Thyroid gland (tissue), 4 donors: ENCODE data around the gene HAPLN1. TPM values are rescaled to one million over a fixed set of nuclear protein-coding genes. Genes with fewer than 3 reads are reported as not detected.

Source experiments
- DNase-seq, 2 donors: peaks; one replicate each; pipeline ENCODE4 v3.0.0-alpha.2; 2019
- H3K27ac ChIP-seq, 3 donors: fragments of 200-600 bp; sonication (generic); 1 replicate in 2 of 3; 2 replicates in 1 of 3; pipeline ENCODE4 v1.5.1; 2016 to 2019; ENCODE audit warnings: mild to moderate bottlenecking in 1 of 3, moderate library complexity in 1 of 3
- H3K27me3 ChIP-seq: fragments of 200-600 bp; sonication (generic); one replicate; pipeline ENCODE4 v1.5.1; 2019
- H3K36me3 ChIP-seq, 2 donors: fragments of 200-600 bp; sonication (generic); one replicate each; pipeline ENCODE4 v1.5.1; 2016 to 2019
- H3K4me1 ChIP-seq, 2 donors: fragments of 200-600 bp; sonication (generic); one replicate each; pipeline ENCODE4 v1.5.1; 2017 to 2019
- H3K4me3 ChIP-seq, 3 donors: fragments of 200-600 bp; sonication (generic); replicated peaks in 1 of 3; 1 replicate in 2 of 3; 2 replicates in 1 of 3; pipeline ENCODE4 v1.5.1; 2016; ENCODE audit warnings: mild to moderate bottlenecking in 1 of 3
- H3K9me3 ChIP-seq: fragments of 200-600 bp; sonication (generic); one replicate; pipeline ENCODE4 v1.5.1; 2017
- POLR2A ChIP-seq, 2 donors: fragments of 450-650 bp; IDR thresholded peaks; one replicate each; pipeline ENCODE4 v1.6.1; 2017; ENCODE audit warnings: antibody characterized with exemption in 2 of 2, mild to moderate bottlenecking in 2 of 2, moderate library complexity in 1 of 2
- WGBS, 2 donors: methylation state at CpG; one replicate each; pipeline ENCODE4 v1.1.5; 2017; 5-methylcytosine and 5-hydroxymethylcytosine counted together
- intact Hi-C: fragments of 100-400 bp; cut with DNase I; formaldehyde crosslinking; loops from one replicate; pipeline ENCODE4 v1.15.1; 2023
- total RNA-seq, 4 donors: library from RNA; depleted of rRNA; stranded (reverse); fragments of >200 nt; gene quantifications; one replicate each; pipeline ENCODE4 v1.2.3, GENCODE V29; 2016
- TF ChIP-seq, protein P1 (sequence below), 6 experiments: fragments of 200-600 bp in 3 of 6; fragments of 450-650 bp in 3 of 6; sonication (generic) in 3 of 6; IDR thresholded peaks; one replicate each; pipeline ENCODE4 v1.5.1; 2016 to 2019; ENCODE audit warnings: antibody characterized with exemption in 6 of 6, mild to moderate bottlenecking in 2 of 6, inconsistent platforms in 1 of 6, moderate library complexity in 1 of 6

Gene HAPLN1
- total RNA-seq, 4 donors from 2014 or later = not detected

DNA sequence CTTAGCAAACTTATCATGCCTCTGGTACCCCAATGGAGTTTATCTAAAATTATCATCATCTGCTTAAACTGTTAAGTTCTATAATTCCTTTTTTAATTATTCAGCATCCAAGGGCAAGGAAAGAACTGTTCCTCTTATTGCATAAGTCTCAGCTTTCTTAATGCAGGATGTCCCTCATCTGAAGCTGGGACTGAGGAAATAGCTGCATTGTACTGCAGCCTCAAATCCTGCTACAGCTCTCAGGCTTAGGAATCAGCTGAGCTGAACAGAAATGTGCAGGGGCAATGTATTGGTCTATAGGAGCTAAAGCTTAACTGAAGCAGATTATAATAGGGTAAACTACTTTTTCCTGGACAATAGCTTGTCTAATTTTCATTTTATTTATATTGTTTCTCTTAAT is 48.0 kb downstream of the HAPLN1 start:
- Histone ChIP-seq H3K36me3 (no peaks in the 10 kb centered on the region), H3K27me3 (no peaks in the 10 kb centered on the region), H3K9me3 (no peaks in the 10 kb centered on the region), H3K4me3 (no peak overlapping the region), H3K4me1 (no peaks in the 10 kb centered on the region), H3K27ac (no peak overlapping the region)
- no peak for TF ChIP-seq POLR2A (IDR thresholded peaks at IDR 0.05)
- TF ChIP-seq, protein P1, sequence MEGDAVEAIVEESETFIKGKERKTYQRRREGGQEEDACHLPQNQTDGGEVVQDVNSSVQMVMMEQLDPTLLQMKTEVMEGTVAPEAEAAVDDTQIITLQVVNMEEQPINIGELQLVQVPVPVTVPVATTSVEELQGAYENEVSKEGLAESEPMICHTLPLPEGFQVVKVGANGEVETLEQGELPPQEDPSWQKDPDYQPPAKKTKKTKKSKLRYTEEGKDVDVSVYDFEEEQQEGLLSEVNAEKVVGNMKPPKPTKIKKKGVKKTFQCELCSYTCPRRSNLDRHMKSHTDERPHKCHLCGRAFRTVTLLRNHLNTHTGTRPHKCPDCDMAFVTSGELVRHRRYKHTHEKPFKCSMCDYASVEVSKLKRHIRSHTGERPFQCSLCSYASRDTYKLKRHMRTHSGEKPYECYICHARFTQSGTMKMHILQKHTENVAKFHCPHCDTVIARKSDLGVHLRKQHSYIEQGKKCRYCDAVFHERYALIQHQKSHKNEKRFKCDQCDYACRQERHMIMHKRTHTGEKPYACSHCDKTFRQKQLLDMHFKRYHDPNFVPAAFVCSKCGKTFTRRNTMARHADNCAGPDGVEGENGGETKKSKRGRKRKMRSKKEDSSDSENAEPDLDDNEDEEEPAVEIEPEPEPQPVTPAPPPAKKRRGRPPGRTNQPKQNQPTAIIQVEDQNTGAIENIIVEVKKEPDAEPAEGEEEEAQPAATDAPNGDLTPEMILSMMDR (IDR thresholded peaks at IDR 0.05) = no peak
- no peak for DNase-seq
- intact Hi-C loops = no loop called here

DNA sequence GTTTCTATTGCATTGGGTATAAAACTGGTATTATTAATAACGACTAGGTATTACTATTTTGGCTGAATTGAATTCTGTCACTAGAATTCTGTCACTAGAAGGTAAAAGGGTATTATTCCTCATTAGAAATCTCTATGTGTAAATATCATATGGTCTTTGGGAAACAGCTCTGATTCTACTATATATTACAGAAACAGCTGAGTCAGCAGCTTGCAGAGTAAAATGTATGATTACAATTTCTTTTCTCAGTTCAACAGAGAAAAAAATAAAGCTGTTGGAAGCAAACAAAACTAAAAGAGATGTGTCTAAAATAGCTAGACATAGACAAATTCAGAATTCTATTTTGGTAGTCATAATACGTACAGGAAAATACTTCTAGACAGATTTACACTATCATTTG is 48.5 kb downstream of the HAPLN1 start:
- DNase-seq = no peak
- Histone ChIP-seq H3K4me3 (no peak overlapping the region), H3K27ac (no peak overlapping the region), H3K27me3 (no peaks in the 10 kb centered on the region), H3K36me3 (no peaks in the 10 kb centered on the region), H3K9me3 (no peaks in the 10 kb centered on the region), H3K4me1 (no peaks in the 10 kb centered on the region)
- TF ChIP-seq POLR2A (IDR thresholded peaks at IDR 0.05) = no peak
- TF ChIP-seq, protein P1 (IDR thresholded peaks at IDR 0.05) = no peak
- intact Hi-C loops = no loop called here
- WGBS, 2 donors = 83 to 88% methylated on average over 2 of the region's 2 CpGs

DNA sequence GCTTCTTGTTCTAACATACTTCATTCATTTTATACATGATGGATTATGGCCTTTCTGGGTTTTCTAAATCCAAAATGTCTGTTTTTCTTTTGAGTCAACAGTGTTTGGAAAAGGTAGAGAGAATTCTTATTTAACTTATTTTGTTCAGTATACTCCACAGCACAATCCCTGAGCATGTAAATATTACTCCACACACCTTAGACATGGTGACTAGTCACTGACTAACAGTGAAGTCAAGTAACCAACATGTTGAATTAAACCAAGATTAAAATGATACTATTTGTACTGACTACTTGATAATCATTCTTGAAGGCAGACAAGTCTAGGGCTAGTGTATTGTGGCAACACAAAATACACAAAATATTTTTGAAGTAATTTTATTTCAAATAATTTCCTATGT is 55.0 kb downstream of the HAPLN1 start:
- Histone ChIP-seq H3K4me3 (no peak overlapping the region), H3K27me3 (no peaks in the 10 kb centered on the region), H3K36me3 (no peaks in the 10 kb centered on the region), H3K27ac (no peak overlapping the region), H3K4me1 (no peaks in the 10 kb centered on the region), H3K9me3 (no peaks in the 10 kb centered on the region)
- no peak for DNase-seq
- TF ChIP-seq POLR2A (IDR thresholded peaks at IDR 0.05) = no peak
- TF ChIP-seq, protein P1 (IDR thresholded peaks at IDR 0.05) = no peak
- intact Hi-C loops = no loop called here

DNA sequence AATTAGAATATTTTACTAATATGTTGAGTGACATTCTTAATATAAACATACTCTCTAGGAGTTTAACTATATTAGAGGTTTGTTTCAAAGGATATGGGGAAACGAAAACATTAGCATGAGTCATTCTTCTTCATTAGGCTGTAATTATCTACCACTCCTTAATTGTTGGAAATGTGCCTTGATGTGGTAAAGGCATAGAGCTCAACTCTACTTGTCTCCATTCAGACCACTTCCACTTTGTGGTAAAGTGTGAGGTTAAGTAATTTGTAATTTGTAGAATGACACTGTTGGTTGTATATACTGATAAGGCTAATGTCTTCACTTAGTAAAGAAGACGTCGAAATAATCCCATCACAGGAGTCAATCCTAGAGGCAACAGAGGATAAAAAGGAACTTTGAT is 58.1 kb downstream of the HAPLN1 start:
- Histone ChIP-seq H3K27ac (no peak overlapping the region), H3K9me3 (no peaks in the 10 kb centered on the region), H3K27me3 (no peaks in the 10 kb centered on the region), H3K4me1 (no peaks in the 10 kb centered on the region), H3K36me3 (no peaks in the 10 kb centered on the region), H3K4me3 (no peak overlapping the region)
- TF ChIP-seq, protein P1 (IDR thresholded peaks at IDR 0.05) = no peak
- WGBS, 2 donors = 73 to 75% methylated on average over 3 of the region's 3 CpGs
- no peak for DNase-seq
- intact Hi-C loops = no loop called here

DNA sequence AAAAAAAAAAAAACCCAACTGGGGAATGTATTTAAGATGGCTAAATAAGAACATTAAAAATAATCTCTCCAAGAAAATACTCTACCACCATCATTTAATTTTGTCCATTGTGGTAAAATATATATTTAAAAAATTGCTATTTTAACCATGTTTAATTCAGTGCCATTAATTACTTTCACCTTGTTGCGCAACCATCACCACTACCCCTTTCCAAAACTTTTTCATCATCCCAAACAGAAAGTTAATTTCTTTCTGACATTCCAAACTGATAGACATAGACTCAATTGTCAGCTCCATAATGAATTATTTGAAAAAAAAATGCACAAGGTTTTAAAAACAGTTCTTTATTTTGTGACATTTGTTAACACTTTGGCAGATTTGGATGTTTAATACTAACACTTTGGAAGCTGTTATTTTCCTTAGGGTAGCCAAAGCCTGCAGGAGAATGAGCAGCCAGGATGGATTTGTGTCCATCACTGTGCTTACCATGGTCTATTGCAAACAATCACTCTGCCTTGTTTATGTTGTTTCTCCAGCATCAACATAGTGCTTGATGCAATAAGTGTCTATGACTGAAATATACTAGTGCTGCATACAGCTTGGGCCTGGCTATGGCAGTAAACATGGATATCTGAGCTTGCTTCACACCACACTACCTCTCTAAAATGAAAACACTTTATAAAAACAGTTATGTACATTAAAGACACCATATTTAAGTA is 62.7 kb downstream of the HAPLN1 start:
- intact Hi-C loops = no loop called here
- DNase-seq = no peak
- H3K27me3 ChIP-seq = no peaks in the 10 kb centered on the region
- H3K4me1 ChIP-seq = no peaks in the 10 kb centered on the region
- 95 to 97% methylated on average over 1 of the region's 1 CpG for WGBS, 2 donors
- TF ChIP-seq POLR2A (IDR thresholded peaks at IDR 0.05) = no peak
- TF ChIP-seq, protein P1 (IDR thresholded peaks at IDR 0.05) = no peak
- H3K4me3 ChIP-seq = no peak overlapping the region
- H3K36me3 ChIP-seq = no peaks in the 10 kb centered on the region
- no peak overlapping the region for H3K27ac ChIP-seq
- no peaks in the 10 kb centered on the region for H3K9me3 ChIP-seq
